HG02642 (cell line): Measurements from ENCODE around the gene TNIK.
"Not testable (repeated sequence)": the region's sequence is repeated elsewhere in the genome, so short reads cannot be mapped to it uniquely, and the experiment has no call there.

Experiments used
- ATAC-seq: cut with Tn5 transposase; IDR thresholded peaks from one replicate; pipeline ENCODE4 v1.9.1; 2021; ENCODE audit warnings: mild to moderate bottlenecking; ENCODE audit not compliant: unreplicated experiment, poor library complexity

Gene TNIK

GRCh38 chr3:171242951-171243350, 217.3 kb downstream of the TNIK start:
- no peak for ATAC-seq

DNA sequence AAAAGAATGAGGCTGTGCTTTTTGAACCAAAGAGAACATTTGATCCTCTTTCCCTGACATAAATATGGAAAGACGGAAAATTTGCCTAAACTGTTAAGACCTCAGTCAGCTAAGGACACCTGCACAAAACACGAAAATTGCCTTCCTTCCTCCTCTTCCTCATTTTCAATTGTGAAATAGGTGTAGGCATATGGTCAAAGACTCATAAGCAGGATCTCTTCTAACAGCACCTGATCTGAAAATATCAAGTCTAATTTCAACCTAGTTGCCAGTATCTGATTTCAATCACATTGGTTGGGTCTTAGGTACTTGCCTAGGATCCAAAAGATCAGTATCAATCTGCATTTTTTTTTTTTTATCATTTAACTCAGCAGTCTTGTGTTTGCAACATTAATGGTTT, 218.0 kb downstream of the TNIK start:
- no peak for ATAC-seq

GRCh38 chr3:171241655-171242054, 218.6 kb downstream of the TNIK start:
- not testable (repeated sequence) for ATAC-seq

DNA sequence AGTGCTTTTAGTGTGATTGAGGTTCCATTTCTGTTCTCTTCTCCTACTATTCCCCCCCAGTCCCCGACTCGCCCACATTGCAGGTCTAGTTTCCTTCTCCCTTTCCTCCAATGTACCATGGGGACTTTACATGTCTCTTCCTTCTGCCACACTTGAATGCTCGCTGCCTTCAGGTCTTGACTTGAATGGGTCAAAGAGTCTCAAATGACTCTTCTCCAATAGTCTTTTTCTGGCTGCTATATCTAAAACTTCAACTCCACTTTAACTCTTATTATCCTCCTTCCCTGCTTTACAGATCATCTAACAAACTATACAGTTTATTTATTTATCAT, 219.7 kb downstream of the TNIK start:
- ATAC-seq = no peak

GRCh38 chr3:171239757-171240503, 220.3 kb downstream of the TNIK start:
- no peak for ATAC-seq

GRCh38 chr3:171237009-171237385, 223.2 kb downstream of the TNIK start:
- no peak for ATAC-seq

- no peak for ATAC-seq
Observed at GRCh38 chr3:171236265-171237008, 223.8 kb downstream of the TNIK start.

- ATAC-seq = no peak
Observed at GRCh38 chr3:171234298-171235010, 225.8 kb downstream of the TNIK start.

GRCh38 chr3:171231361-171231760, 228.8 kb downstream of the TNIK start:
- ATAC-seq = no peak

DNA sequence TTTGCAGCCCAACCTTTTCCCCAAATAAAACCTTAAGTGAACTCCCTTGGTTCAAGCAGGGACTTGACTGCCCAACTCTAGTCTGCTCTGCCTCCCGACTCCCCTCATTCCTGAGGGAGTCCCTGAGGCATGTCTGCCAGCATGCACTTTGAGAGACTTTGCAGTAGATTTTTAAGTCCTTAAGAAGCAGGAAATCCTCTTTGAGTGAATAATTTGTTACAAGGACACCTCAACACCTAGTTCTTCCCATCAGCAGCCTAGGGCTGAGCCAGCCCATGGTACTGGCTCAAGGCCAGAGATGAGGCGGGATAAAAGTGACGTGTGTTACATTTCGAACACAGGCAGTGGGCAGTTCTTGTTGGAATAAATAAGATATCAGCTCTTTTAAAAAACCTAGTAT, 229.3 kb downstream of the TNIK start:
- no peak for ATAC-seq

DNA sequence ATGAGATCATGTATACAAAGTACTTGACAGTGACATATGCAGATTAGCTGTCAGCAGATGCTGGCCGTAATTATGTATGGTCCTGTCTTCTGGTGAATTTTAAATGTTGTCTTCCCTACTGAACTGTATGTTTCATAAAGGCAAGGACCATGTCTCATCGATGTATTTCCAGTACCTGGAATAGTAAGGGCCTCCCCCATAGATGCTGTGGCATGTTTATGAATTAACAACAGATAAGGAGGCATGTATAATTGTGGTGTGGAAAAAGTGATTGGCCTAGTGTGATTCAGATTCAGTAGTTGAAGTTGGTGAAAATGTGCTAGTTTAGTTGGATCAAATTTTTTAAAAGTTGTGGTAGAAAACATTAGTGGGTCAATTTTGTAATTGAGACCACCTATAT, 231.0 kb downstream of the TNIK start:
- no peak for ATAC-seq

GRCh38 chr3:171228240-171228639, 232.0 kb downstream of the TNIK start:
- no peak for ATAC-seq

- no peak for ATAC-seq
Observed at GRCh38 chr3:171227828-171228227, 232.4 kb downstream of the TNIK start.

- ATAC-seq = no peak
Observed at GRCh38 chr3:171227359-171227758, 232.8 kb downstream of the TNIK start.

GRCh38 chr3:171226794-171227193, 233.4 kb downstream of the TNIK start:
- ATAC-seq = no peak

GRCh38 chr3:171225708-171226107, 234.5 kb downstream of the TNIK start:
- no peak for ATAC-seq

DNA sequence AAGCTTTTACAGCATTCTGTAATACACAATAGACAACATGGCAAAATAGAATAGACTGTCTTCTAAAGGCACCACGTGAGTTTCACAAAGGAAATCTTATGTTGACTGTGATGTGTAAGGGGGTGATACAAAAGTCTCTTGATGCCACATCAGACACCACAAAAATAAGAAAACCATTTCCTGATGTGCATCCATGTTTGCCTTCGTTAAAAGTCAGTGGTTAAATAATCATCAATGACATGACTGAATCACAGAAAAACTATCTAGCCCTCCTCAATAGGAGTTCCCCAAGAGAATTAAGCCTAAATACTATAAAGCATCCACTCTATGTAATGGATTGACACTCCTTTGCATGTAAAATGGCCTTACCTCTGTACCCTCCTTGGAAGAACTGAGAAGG, 235.0 kb downstream of the TNIK start:
- ATAC-seq = no peak

DNA sequence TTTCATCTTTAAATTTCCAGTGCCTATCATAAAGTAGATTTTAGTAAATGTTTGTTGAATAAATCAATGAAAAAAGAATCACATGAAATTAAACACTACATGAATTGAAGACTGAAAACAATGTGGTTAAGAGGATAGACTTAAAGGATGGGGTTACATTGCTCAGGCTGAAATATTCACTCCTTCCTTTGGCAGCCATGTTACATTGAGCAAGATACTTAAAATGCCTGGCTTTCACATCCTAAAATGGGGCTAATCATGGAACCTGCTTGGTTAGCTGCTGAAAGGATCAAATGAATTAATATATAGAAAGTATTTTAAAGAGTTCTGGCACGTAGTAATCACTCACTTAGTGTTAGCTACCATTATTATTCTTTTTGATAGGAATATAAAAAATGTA, 236.8 kb downstream of the TNIK start:
- no peak for ATAC-seq

DNA sequence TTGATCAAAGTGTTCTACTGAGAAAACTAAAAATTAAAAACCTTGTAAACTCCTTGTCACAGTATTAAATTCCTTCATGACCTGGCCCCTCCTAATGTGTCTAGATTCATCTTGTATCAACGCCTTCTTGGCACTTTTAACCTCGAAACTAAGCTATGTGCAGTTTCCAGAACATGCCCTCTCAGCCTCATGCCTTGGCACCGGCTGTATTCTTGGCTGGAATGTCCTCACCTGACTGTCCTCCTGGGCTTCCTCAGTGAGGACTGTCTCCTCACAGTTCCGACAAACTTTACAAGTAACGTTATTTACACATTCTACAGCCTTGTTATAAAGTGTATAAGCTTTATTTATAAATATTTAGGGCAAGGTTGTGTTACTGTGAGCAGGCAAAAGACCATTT, 237.2 kb downstream of the TNIK start:
- no peak for ATAC-seq

DNA sequence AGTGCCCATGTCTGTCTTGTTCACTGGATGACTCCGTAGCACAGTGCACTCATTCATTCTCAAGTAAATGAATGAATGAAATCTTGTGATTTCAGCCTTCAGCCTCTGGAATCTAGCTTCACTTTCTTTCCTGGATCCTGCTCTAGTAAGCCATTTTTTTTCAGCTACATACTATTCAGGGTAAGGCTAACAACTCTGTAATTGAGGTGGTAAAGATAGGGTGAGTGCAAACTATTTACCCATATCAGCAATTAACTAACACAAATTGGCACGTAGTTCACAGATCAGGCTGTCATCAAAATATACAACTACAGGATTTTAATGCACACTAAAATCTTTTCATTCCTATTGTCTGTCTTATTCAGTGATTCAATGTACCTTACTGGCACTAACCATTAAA, 238.6 kb downstream of the TNIK start:
- no peak for ATAC-seq

DNA sequence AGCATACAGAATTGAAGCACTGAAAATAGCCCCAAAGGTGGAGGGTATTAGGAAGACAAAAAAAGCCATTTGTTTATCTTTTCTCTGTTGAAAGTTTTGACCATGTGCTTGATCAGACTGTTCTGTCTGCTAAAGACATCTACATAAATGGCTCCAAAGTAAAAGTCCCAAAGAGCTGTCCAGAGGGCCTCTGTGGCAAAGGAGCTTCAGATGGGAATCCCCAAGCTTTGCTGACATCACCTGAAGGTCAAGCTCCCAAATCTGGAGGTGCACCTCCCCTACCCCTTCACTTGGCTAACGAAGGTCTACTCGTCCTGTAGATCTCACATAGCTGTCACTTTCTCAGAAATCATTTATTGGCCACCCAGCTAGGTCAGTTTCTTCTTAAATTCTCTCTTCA, 239.1 kb downstream of the TNIK start:
- no peak for ATAC-seq
